Measurements from ENCODE around the gene SCN4B.

Gene SCN4B

DNA sequence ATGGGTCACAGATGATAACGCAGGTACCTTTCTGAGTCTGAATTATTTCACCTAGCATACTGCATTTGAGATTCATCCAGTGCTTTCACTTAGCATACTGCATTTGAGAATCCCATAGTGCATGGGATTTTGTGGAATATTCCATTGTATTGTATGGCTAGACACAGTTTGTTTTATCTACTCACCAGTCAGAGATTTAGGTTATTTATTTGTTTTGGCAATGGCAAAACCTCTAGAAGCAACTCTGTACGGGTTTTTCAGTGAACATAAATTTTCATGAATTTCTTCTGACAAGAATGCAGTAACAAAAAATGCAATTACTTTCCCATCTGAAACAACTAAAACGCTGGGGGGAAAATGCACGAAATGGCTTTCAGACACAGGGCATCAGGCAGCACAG lies 24.3 kb downstream of the SCN4B start:
- no peak for DNase-seq

DNA sequence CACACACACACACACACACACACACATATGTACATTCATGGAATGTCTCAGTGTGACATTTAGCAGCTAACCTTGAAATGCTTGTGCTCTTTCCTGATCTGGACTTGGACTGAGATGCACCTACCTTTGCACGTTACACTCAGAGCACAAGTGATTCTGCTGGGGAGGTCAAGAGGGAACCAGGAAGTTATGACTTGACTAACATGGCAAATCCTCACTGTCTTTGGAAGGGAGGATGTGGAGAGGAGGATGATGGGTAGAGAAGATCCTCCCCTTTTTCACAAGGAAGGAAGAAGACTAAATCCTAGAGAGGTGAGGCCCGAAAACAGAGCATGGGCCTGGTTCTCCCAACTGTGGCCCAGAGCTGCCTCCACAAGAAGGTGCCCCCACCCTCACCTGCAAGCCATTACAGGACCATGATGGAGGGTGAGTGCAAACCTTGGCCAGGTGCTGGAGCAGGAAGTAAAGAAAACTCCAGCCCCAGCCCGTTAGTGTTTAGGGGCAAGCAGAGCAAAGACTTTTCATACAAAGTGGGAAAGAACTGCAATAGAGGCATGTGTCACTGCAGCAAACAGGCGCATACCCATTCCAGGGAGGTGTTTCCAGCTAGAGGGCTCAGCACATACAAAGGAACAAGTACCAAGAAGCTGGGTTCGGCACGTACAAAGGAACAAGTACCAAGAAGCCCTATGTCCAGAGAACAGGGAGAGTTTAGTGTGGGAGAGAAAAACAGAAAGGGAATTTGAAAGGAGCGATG lies 26.4 kb downstream of the SCN4B start:
- no peak for DNase-seq

DNA sequence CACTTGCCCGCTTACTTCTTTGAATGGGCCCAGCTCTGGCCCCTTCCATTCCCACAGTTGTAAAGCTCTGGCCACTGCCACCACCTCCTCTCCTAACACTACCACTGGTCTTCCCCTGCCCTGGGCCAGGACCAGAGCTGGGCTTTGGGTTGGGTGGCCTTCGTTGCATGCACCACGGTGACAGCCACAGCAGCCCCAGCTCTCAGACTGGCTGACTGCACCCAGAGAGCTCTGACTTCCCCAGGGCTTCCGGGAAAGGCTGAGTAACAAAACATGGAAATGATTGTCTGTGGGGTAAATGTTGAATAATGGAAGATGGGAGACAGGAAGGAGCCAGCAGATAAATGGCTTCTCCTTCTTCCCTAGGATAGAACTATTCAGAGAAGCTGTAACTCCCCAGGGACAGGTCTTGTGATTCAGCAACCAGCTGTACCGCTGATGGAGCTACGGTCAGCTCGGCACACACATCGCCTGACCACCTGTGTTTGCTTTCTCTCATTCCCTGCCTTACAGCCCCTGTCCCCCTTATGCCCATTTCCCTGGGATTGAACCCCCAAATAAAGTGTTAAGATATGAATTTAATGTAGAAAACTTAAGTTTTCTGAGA lies 27.6 kb downstream of the SCN4B start:
- no peak for DNase-seq

DNA sequence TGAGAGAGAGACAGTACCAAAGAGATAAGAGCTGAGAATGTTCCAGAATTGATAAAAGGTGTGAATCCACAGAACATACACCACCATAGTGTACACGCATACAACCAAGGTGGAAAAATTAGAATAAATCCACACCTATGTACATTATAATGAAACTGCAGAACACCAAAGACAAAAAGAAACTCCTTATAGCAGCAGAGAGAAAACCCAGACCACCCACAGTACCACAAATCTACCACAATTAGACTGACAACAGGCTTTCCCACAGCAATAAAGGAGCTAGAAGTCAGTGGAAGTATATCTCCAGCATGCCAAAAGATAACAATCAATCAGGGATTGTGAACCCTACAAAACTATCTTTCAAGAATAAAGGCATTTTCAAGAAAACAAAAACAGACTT lies 31.8 kb downstream of the SCN4B start:
- DNase-seq = no peak

DNA sequence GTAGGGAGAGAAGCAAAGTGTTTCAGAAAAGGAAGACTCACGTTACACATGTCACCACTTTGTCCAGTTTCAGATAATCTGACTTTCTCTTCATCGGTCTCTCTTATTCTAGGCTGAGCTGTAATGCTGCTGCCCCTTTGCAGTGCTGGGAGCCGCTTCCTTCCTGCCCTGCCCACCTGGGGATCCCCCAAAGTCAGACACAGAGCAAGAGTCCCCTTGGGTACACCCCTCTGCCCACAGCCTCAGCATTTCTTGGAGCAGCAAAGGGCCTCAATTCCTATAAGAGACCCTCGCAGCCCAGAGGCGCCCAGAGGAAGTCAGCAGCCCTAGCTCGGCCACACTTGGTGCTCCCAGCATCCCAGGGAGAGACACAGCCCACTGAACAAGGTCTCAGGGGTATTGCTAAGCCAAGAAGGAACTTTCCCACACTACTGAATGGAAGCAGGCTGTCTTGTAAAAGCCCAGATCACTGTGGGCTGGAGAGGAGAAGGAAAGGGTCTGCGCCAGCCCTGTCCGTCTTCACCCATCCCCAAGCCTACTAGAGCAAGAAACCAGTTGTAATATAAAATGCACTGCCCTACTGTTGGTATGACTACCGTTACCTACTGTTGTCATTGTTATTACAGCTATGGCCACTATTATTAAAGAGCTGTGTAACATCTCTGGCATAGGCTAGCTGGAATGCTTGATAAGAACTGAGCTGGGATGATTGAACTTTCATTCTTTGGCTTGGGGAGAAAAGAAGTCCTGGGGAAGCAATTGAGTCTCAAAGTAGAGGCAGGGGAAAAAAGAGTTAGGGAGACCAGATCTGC lies 34.6 kb downstream of the SCN4B start:
- DNase-seq = no peak

- no peak for DNase-seq
Observed at GRCh38 chr11:118115048-118115447, 37.6 kb downstream of the SCN4B start.

GRCh38 chr11:118114266-118114665 lies 38.4 kb downstream of the SCN4B start:
- DNase-seq = no peak

GRCh38 chr11:118112711-118113430 lies 39.8 kb downstream of the SCN4B start:
- no peak for DNase-seq

DNA sequence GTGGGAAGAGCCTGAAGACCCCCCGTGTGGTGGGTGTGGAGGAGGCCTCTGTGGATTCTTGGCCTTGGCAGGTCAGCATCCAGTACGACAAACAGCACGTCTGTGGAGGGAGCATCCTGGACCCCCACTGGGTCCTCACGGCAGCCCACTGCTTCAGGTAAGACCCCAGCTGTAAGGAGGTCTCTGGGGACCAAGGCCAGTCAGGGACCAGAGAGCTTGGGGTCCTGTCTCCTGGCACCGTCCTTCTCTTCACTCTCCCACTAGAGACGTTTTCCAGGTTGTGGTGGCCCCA lies 40.9 kb downstream of the SCN4B start:
- no peak for DNase-seq

GRCh38 chr11:118111019-118111743 lies 41.4 kb downstream of the SCN4B start:
- DNase-seq = no peak

DNA sequence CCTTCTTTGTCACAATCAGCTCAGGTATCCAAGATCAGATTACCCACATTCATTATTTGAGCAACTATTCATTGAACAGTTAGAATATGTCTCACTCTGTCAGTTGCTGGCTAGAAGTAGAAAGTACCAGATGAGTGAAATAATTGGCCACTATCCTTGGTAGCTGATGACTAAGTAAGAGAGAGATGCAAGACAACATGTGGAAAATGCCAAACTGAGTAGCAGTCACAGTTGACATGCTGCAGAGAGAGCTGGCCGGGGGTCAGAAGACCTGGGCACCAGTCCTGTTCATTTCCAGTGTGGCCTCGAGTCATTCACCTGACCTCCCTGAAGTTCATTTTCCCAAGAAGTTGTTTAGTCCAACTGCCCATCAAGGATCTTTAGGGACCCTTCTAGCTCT lies 43.4 kb downstream of the SCN4B start:
- DNase-seq = no peak

GRCh38 chr11:118108513-118108912 lies 44.1 kb downstream of the SCN4B start:
- DNase-seq = no peak

- DNase-seq = no peak
Observed at GRCh38 chr11:118106789-118107335, 45.8 kb downstream of the SCN4B start.

GRCh38 chr11:118105657-118106305 lies 46.8 kb downstream of the SCN4B start:
- no peak for DNase-seq

GRCh38 chr11:118104491-118104890 lies 48.1 kb downstream of the SCN4B start:
- no peak for DNase-seq

- DNase-seq = no peak
Observed at GRCh38 chr11:118102721-118103261, 49.8 kb downstream of the SCN4B start.

DNA sequence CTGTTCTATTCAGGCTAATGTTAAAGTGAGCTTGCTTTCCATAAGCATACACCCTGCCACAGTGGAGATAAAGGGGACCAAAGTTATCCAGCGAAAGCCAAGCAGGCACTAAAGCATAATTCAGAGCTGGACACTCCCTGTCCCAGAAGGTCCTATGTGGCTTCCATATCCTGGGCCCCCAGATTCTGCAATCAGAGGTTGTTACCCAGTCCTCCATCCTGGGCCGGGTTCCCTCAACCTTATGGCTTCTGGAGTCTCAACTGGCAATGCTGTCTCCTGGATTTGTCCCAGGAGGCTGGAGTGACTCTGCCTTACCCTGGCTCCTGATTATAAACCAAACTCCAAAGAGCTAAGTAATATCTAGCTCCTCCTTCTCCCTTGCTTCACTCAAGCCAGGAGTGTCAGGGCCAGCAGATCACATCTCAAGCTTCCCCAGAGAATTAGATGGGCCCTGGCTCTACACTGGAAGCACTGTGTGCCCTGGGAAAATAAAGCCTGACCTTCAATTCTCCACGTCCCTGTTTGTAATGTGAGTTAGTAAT lies 51.9 kb downstream of the SCN4B start:
- DNase-seq = no peak

GRCh38 chr11:118099838-118100556 lies 52.6 kb downstream of the SCN4B start:
- no peak for DNase-seq

DNA sequence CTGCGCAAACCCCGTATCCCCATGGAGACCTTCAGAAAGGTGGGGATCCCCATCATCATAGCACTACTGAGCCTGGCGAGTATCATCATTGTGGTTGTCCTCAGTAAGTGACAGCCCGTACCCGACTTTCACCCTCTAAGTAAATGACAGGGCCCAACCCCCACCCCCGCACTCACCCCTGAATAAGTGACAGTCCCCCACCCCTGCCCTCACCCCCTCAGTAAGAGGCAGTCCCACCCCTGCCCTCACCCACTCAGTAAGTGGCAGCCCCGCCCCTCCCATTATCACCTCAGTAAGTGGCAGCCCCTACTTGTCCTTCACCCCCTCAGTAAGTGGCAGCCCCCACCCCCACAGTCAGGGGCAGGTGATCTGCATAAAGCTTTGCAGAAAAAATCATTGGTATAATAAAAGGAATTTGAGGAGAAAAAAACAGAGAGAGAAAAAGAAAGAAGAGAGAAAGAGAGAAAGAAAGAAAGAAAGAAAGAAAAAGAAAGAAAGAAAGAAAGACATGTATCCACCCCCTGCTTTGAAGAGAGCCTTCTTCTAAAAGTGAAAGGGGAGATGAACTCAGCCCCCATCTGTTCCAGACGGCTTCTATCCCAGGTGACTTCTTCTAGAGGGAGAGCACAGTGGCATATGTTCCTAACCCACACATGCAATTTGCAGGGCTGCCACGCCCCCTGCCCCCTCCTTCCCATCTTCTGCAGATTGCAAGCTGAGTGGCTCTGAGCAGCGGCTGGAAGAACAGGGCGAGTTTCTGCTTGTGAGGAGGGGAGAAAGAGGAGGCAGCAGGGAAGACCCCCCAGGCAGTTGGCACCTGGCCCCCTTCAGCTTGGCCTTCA lies 53.4 kb downstream of the SCN4B start:
- DNase-seq = no peak

DNA sequence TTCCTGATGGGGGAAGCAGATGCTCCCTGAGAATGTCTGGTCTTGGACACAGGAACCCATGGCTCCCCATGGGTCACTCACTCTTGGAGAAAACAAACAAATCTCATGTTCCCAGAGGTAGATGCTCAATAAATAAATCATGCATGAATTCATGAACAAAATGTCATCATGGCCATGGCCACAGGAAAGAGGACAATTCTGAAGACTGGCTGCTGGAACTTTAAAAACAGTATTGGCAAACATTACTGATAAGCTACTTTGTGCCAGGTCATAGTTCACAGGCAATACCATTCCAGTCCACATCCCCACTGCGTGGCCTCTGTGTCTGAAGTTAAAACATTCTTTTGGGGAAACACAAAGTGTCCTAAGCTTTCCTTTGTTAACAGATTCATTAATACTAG lies 56.7 kb downstream of the SCN4B start:
- no peak for DNase-seq
